HepG2 (cell line): ENCODE measurements around the gene PLAGL2. TPM values are rescaled to one million over a fixed set of nuclear protein-coding genes. Genes with fewer than 3 reads are reported as not detected.

Experiments used
- ATAC-seq: fragments of 200-7000 bp; cut with Tn5 transposase; 3 replicates; pipeline ENCODE4 v1.9.1; 2020; ENCODE audit warnings: mild to moderate bottlenecking, moderate library complexity
- BruUV-seq: library from RNA; stranded (reverse); fragments of 400-500 nt; replicated peaks from 2 replicates; lab custom pipeline; 2021; lab: Mats Ljungman, UMichigan
- CTCF ChIA-PET: fragments of 300-600 bp; formaldehyde crosslinking; extraction: SDS; loops from one replicate; lab custom pipeline; 2021; ENCODE audit warnings: low total read pairs, inconsistent platforms, low intra/inter-chr PET ratio; lab: Yijun Ruan, JAX
- POLR2A ChIA-PET: fragments of 350-600 bp; sonication (Branson Sonifier 250); formaldehyde crosslinking; loops from one replicate; lab custom pipeline; 2020; ENCODE audit warnings: antibody characterized with exemption, inconsistent platforms; lab: Yijun Ruan, JAX
- DNase-seq: peaks from one replicate; pipeline ENCODE4 v3.0.0-alpha.2; 2015; ENCODE audit warnings: low spot score
- FAIRE-seq: peaks from 3 replicates; lab custom pipeline; 2011; peaks lifted over from hg19 to GRCh38; lab: Jason Lieb, UNC
- H2AFZ ChIP-seq: one replicate; pipeline ENCODE4 v1.6.1; 2011; ENCODE audit warnings: low read length, inconsistent platforms
- H3K27ac ChIP-seq: fragments of 300-600 bp; 3 replicates; pipeline ENCODE4 v1.8.0; 2011; ENCODE audit warnings: mixed run types, mild to moderate bottlenecking, mixed read lengths, low read length, inconsistent platforms; ENCODE audit not compliant: insufficient read depth; ENCODE audit errors: extremely low read length
- H3K27me3 ChIP-seq, 2 experiments: fragments of 200-600 bp in 1 of 2; 2 replicates in 1 of 2; 3 replicates in 1 of 2; pipeline versions ENCODE4 v1.6.0 to v1.8.0; 2011; ENCODE audit warnings: low read length in 2 of 2, mild to moderate bottlenecking in 2 of 2, moderate library complexity in 2 of 2, inconsistent platforms in 1 of 2; ENCODE audit not compliant: insufficient read depth in 2 of 2, control insufficient read depth in 1 of 2
- H3K36me3 ChIP-seq, 2 experiments: fragments of 200-600 bp in 1 of 2; replicated peaks in 1 of 2; 2 replicates in 1 of 2; 3 replicates in 1 of 2; pipeline versions ENCODE4 v1.5.1 to v1.8.0; 2011; ENCODE audit warnings: low read length in 2 of 2, inconsistent platforms in 1 of 2; ENCODE audit not compliant: insufficient read depth in 2 of 2, control insufficient read depth in 1 of 2
- H3K4me1 ChIP-seq: 2 replicates; pipeline ENCODE4 v1.5.1; 2012; ENCODE audit warnings: low read length, inconsistent platforms; ENCODE audit not compliant: insufficient read depth
- H3K4me2 ChIP-seq: 2 replicates; pipeline ENCODE4 v1.6.0; 2011; ENCODE audit warnings: low read depth, low read length, inconsistent platforms
- H3K4me3 ChIP-seq, 3 experiments: fragments of 200-600 bp in 1 of 3; sonication (generic), shearing (Covaris generic) in 1 of 3; replicated peaks in 1 of 3; 2 replicates each; pipeline ENCODE4 v1.5.1; 2011 to 2016; ENCODE audit warnings: low read length in 3 of 3, inconsistent platforms in 2 of 3, low read depth in 2 of 3, mild to moderate bottlenecking in 2 of 3, control low read depth in 1 of 3, mixed read lengths in 1 of 3; ENCODE audit not compliant: insufficient read depth in 1 of 3
- H3K79me2 ChIP-seq: one replicate; pipeline ENCODE4 v1.6.1; 2011; ENCODE audit warnings: low read length, inconsistent platforms; ENCODE audit not compliant: insufficient read depth
- H3K9ac ChIP-seq: 2 replicates; pipeline ENCODE4 v1.6.0; 2011; ENCODE audit warnings: mild to moderate bottlenecking, low read depth, low read length, inconsistent platforms; ENCODE audit not compliant: insufficient read depth
- H3K9me3 ChIP-seq: 2 replicates; pipeline ENCODE4 v1.5.1; 2012; ENCODE audit warnings: mild to moderate bottlenecking, low read length
- H4K20me1 ChIP-seq: 2 replicates; pipeline ENCODE4 v1.6.0; 2011; ENCODE audit warnings: inconsistent platforms, mild to moderate bottlenecking, low read length, moderate library complexity; ENCODE audit not compliant: insufficient read depth
- GLI4 ChIP-seq: sonication (generic); formaldehyde crosslinking; IDR thresholded peaks from 2 replicates; pipeline ENCODE4 v1.5.1; 2020; ENCODE audit warnings: missing genetic modification reagents, mild to moderate bottlenecking, moderate library complexity, borderline replicate concordance
- HINFP ChIP-seq: sonication (generic); formaldehyde crosslinking; IDR thresholded peaks from 2 replicates; pipeline ENCODE4 v1.4.0; 2020; ENCODE audit warnings: low read depth, mild to moderate bottlenecking, missing genetic modification reagents
- RFX1 ChIP-seq: fragments of 450-650 bp; IDR thresholded peaks from 2 replicates; pipeline ENCODE4 v1.6.1; 2017
- RFXAP ChIP-seq: sonication (generic); formaldehyde crosslinking; IDR thresholded peaks from 2 replicates; pipeline ENCODE4 v1.4.0; 2020; ENCODE audit warnings: missing genetic modification reagents, borderline replicate concordance
- SATB2 ChIP-seq: sonication (generic); formaldehyde crosslinking; IDR thresholded peaks from 2 replicates; pipeline ENCODE4 v1.5.0; 2020; ENCODE audit warnings: missing genetic modification reagents
- ZNF639 ChIP-seq: conservative IDR thresholded peaks from 2 replicates; pipeline ENCODE4 v1.6.1; 2018; ENCODE audit warnings: missing genetic modification reagents
- in situ Hi-C: cut with HindIII; loops from 2 replicates; pipeline ENCODE4 v1.10.0; 2017; ENCODE audit warnings: low pct_unique_long_range_greater_than_20kb; ENCODE audit not compliant: extremely low pct_ligation_motif_present
- intact Hi-C: fragments of 100-400 bp; cut with micrococcal nuclease; formaldehyde crosslinking; loops from one replicate; pipeline ENCODE4 v1.10.0; 2022; ENCODE audit not compliant: unreplicated experiment
- polyA plus RNA-seq, 8 experiments: library from polyadenylated mRNA; depleted of rRNA in 3 of 8; stranded (reverse) in 7 of 8; unstranded in 1 of 8; fragments of >200 nt; fragmentation: Illumina TruSeq in 4 of 8; extraction: Trizol in 4 of 8; gene quantifications; 2 replicates each; pipeline versions ENCODE4 v1.2.1 to v1.2.3, GENCODE V29; 2011 to 2016; ENCODE audit warnings: low read depth in 4 of 8, missing spikeins in 1 of 8, mixed read lengths in 1 of 8; ENCODE audit not compliant: insufficient read depth in 1 of 8
- total RNA-seq, 5 experiments: library from RNA; depleted of rRNA; stranded (reverse); fragments of >200 nt; fragmentation: Illumina TruSeq; extraction: Trizol; gene quantifications; 2 replicates each; pipeline ENCODE4 v1.2.3, GENCODE V29; 2016; ENCODE audit warnings: low read depth in 1 of 5

The PLAGL2 gene
- total and polyA plus RNA-seq, 2 of the 13 experiments (the other 11 are each of a cell fraction or from before 2014, with no cell fraction given) = 15.2 to 15.3 TPM

- ChIA-PET CTCF (no interaction called here), POLR2A (no interaction called here)
- FAIRE-seq (no peak), DNase-seq (no peak), ATAC-seq (no peak)
- peaks cover 26% of the 10 kb centered on the region for H3K4me1 ChIP-seq
- H3K79me2 ChIP-seq = no peaks in the 10 kb centered on the region
- no peak overlapping the region for H3K4me2 ChIP-seq
- H4K20me1 ChIP-seq = no peaks in the 10 kb centered on the region
- intact Hi-C loops (no loop called here), in situ Hi-C loops (no loop called here)
- no peak overlapping the region for H3K9ac ChIP-seq
- H3K9me3 ChIP-seq = no peaks in the 10 kb centered on the region
- H3K27ac ChIP-seq = no peak overlapping the region
- peaks cover 29 to 71% of the 10 kb centered on the region in 2 experiments for H3K36me3 ChIP-seq
- no peak overlapping the region for H3K4me3 ChIP-seq
- TF ChIP-seq RFXAP (0 out of 2 replicates have a peak, but pooled peaks have one; percentile 35), HINFP (CRISPR knock-in tag) (no peak), RFX1 (no peak), GLI4 (CRISPR knock-in tag) (no peak), SATB2 (CRISPR knock-in tag) (no peak), ZNF639 (CRISPR knock-in tag) (no peak)
- H2AFZ ChIP-seq = no peak overlapping the region
- no peaks in the 10 kb centered on the region for H3K27me3 ChIP-seq
- no TSS peak for BruUV-seq
Observed at GRCh38 chr20:32232326-32232886, 24.9 kb upstream of the PLAGL2 start.
